SHP77 (cell line): Measurements from ENCODE around the gene CD40.

Experiments used
- DNase-seq, 2 experiments: peaks; one replicate each; lab custom pipeline; 2025; lab: John Stamatoyannopoulos, UW

Gene CD40

DNA sequence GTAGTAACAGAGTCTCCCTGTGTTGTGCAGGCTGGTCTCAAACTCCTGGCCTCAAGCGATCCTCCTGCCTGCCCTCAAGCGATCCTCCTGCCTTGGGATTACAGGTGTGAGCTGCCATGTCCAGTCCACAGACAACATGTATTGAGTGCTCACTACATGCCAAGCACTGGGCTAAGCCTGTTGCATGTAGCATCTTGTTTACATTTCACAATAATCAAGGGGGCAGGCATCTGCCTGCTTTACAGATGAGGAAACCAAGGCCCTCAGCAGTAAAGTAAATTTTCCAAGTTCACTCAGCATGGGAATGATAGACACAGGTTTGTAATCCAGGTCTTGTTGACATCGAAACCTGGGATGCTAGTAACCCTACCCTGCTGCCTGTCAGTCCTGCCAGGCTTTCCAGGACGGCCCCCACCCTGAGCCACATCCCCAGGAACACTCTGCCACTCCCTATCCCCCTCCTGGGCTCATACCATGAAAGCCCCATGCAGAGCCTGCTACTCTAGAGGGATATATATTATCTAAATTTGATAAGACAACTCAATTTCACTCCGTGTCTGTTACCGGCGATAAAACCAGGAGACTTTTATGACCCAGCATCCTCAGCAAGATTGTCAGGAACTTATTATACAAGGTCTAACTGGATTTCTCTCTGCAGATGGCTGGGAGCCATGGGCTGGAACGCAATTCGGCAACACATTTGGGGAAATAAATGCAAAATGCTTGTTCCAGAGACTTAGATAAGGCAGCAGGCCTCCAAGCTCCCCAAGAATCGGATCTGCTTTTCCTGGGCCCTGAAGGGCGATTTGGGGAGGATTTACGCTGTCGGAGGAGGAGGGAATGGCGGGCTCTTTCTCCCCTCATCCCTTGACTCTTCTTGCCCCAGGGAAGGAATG, 30.4 kb downstream of the CD40 start:
- no peak for DNase-seq

DNA sequence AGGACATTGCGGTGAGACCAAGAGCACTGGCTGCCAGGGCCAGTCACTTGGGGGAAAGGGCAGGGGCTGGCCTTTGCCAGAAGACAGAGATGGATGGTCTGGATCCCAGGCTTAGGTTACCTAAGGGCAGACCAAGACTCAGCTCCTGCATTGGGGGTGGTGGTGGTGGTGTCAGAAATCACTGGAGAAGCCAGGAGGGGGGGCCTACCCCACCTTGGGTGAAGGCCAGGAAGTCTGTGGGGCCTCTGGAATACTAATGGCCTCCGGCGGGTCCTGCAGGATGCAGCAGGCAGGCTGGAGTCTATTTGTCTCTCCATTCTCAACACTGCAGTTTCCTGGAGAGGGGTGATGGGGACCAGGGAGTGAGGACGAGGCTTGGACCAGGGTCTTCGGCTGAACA, 32.8 kb downstream of the CD40 start:
- DNase-seq, result no peak

GRCh38 chr20:46151936-46152335, 33.8 kb downstream of the CD40 start:
- DNase-seq, result peak in 1 of 2 experiments; percentile 3

- DNase-seq, result no peak
Measured at GRCh38 chr20:46152824-46153586, 34.9 kb downstream of the CD40 start.

- no peak for DNase-seq
Measured at GRCh38 chr20:46154305-46154704, 36.2 kb downstream of the CD40 start.

DNA sequence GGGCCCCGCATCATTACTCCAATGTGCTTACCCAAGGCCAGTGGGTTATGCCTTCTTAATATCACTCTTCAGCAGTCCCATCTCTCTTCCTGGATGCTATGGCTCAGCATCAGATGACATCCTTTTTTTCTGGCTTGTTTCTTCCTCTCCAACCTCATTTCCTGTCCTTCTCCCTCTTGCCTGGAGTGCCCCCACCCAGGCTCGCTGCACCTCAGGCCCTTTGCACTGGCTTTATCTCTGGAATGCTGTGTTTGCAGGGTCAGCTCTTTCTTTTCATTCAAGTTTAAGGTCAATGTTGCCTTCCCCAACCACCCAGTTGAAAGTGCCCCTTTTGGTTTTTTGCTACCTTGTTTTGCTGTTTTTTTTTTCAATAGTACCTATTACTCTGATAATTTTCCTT, 36.7 kb downstream of the CD40 start:
- DNase-seq, result no peak

GRCh38 chr20:46156065-46156464, 38.0 kb downstream of the CD40 start:
- DNase-seq, result no peak

GRCh38 chr20:46157076-46157592, 39.0 kb downstream of the CD40 start:
- DNase-seq, result no peak

DNA sequence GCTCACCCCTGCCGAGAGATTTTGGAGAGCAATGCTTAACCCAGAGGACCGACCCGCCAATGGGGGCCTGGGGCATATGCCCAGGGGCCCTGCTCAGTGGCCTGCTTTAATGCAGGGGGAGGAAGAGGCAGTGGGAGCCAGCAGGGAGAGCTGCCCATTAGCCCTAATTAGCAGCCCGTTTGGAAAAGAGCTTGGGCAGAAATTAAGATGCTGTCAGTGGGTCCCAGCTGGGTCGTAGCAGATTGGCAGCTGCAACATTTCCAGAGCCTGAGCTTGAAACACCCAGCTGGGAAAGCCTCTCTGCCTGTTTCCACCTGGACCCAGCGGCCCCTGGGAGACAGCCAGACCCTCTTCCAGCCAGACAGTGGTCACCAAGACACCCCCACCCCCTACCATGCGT, 39.5 kb downstream of the CD40 start:
- no peak for DNase-seq

DNA sequence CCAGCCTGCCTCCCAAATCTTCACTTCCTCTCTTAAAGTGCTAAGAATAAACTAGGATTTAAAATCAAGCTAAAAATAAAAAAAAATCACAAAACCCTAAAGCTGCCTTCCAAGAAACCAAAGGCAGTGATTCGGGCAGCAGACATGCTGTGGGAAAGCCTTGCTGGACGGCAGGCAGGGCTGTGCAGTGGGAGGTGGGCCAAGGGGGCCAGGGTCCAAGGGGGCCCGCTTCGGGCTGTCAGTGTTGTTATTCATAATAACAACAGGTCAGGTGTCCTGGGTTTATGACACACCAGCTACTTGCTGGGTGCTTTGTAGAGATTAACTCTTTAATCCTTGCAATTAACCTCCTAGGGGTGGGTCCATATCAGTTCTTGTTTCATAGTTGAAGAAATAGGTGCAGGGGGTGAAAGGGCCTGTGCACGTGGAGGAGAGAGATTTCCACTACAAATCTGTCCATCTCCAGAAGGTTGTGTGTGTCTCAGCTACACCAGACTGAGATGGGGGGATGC, 40.4 kb downstream of the CD40 start:
- DNase-seq, result no peak

DNA sequence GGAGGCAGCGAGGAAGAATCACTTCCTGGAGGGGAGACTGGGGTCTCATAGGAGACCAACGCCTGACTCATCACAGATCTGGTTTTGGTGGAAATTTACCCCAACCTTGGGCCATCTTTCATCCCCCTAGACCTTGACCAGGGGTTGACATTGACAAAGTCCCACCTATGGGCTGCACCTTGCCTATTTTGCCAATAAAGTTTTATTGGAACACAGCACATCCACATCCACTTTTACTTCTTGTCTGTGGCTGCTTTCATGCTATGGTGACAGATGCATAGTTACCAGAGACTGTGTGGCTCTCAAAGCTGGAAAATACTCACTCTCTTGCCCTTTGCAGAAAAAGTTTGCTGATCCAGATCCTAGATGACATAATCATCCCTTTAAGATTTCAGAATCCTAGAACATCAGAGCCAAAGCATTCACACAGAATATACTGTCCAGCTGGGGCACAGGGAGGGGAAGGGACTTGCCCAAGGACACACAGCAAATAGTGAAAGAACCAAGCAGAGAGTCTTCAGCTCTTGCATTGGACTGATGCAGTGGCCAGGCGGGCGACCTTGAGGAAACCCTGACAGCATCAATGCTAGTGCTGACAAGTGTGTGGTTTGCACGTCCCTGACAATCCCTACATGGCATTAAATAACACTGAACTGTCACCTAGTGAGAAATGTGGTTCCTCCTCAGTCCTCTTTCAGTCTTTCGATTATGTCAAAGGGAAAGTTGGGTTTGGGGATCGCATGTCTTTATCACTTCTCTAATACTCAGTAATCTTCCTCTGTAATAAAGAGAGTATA, 41.2 kb downstream of the CD40 start:
- no peak for DNase-seq

DNA sequence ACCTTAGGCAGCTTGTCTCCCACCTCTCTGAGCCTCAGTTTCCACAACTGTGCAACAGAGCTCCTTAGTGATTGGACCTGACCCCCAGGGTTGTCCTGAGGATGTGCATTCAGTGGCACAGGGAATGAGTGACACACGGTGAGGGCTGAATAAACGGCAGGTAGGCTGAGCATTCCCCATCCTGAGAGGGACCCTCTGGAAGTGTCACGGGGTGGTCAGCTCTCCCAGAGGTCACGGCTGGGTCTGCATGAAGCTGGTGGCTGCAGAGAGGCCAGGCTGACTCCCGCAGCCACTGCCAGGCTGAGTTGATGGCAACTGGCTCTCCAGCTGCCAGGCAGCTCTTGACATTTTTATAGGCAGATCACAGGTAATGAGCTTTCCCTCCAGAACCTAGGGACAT, 42.5 kb downstream of the CD40 start:
- no peak for DNase-seq

- DNase-seq, result no peak
Measured at GRCh38 chr20:46161921-46162320, 43.8 kb downstream of the CD40 start.

DNA sequence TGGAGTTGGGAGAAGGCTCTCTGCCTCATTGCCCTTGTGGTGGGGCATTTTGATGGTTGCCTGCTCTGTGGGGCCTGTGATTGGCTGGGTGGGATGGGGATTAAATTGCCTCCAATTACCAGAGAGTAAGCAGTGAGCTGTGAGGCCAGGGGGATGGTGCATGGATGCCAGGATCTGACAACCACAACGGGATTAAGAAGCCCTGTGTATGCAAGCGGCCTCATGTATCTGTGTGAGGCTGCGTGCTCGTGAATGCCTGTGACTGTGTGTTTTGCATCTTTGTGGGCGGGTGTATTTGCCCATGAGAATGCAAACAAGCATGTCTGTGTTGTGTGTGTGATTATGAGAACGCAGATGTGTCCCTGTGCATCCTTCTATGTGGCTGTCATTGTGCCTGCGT, 46.1 kb downstream of the CD40 start:
- no peak for DNase-seq

DNA sequence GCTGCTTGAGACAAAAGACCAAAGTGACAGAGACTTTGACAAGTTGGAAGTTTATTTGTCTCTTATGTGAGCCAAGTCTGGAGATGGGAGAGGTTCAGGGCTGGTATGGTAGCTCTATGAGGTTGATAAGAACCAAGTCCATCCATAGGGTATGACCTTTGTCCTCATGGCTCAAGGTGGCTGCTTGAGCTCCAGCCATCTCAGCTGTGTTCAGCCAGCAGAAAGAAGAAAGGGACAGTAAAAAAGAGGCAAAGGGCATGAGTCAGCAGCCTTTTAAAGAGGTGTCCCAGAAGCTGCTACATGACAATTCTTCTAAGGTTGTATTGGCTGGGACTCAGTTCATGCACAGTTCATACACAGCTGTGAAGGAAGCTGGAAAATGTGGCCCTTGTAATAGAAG, 49.0 kb downstream of the CD40 start:
- DNase-seq, result no peak

GRCh38 chr20:46168438-46168837, 50.3 kb downstream of the CD40 start:
- no peak for DNase-seq

DNA sequence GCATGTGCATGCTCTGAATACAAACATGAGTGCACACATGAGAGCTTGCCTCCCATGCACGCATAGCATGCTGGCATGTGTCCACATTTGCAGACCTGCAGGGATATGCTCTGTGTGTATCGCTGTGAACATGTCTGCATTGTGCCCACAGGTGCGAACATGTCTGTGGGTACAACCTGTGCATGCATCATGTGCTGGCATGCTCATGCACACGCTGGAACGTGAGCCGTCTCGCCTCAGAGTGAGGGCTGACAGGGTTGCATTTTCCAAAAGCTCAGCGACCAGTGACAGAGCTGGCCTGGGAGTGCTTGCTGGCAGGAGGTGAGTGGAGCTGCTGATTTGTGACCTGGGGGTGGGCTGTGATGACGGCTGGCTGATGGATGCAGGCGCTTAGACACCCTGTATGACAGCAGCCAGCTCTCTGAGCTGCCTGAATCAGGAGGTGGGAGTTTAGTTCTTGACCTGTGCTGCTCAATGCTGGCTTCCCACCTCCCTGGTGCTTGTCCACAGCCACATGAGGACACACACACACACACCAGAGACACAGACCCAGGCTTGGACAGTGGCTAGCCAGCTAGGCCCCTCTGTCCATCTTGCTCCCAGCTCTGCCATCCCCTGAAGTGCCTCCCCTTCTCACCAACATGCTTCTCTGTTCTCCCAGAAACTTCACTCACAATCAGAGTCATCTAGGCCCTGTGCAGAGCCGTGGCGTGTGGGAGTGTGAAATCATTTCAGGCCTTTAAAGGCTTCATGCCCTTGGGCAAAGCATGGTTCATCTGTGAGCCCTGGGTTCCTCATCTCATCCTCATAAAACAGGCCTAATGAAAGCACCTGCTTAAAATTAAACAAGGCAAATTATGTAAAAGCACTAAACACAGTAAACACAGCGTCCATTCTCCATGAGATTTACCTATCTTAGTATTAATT, 51.4 kb downstream of the CD40 start:
- no peak for DNase-seq

- DNase-seq, result no peak
Measured at GRCh38 chr20:46171476-46171875, 53.4 kb downstream of the CD40 start.

GRCh38 chr20:46171909-46172308, 53.8 kb downstream of the CD40 start:
- DNase-seq, result no peak

DNA sequence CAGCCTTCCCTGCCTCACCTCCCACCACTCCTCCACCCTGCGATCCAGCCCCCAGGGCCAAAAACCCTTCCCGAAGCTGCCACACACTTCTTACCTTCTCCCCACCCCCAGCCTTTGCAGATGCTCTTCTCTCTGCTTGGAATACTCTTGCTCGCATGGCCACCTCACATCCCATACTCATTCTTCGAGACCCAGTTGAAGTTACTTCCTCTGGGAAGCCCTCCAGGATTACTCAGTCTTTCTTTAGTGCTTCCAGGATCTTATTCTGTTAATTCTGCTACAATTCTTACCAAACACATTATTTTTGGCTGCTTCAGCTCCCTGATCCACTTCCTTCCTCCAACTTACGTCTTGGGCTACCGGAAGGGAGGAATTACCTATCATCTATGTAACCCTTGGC, 54.3 kb downstream of the CD40 start:
- DNase-seq, result no peak

- DNase-seq, result no peak
Measured at GRCh38 chr20:46172961-46173536, 54.9 kb downstream of the CD40 start.
